Suprapubic skin (tissue), 4 donors: Measurements from ENCODE around the gene OPA3. TPM values are rescaled to one million over a fixed set of nuclear protein-coding genes. Genes with fewer than 3 reads are reported as not detected.

ENCODE experiments used
- DNase-seq, 2 donors: peaks; one replicate each; pipeline ENCODE4 v3.0.0-alpha.2; 2019; ENCODE audit warnings: low spot score in 2 of 2
- H3K27ac ChIP-seq: fragments of 200-600 bp; sonication (generic); one replicate; pipeline ENCODE4 v1.5.1; 2019
- H3K27me3 ChIP-seq: fragments of 200-600 bp; sonication (generic); one replicate; pipeline ENCODE4 v1.5.1; 2019
- H3K36me3 ChIP-seq: fragments of 200-600 bp; sonication (generic); one replicate; pipeline ENCODE4 v1.5.1; 2019
- H3K4me1 ChIP-seq: fragments of 200-600 bp; sonication (generic); one replicate; pipeline ENCODE4 v1.5.1; 2019
- H3K4me3 ChIP-seq: fragments of 200-600 bp; sonication (generic); one replicate; pipeline ENCODE4 v1.5.1; 2019; ENCODE audit warnings: mild to moderate bottlenecking
- H3K9me3 ChIP-seq: fragments of 200-600 bp; sonication (generic); one replicate; pipeline ENCODE4 v1.5.1; 2019
- CTCF ChIP-seq, 2 donors: fragments of 200-600 bp in 1 of 2; fragments of 450-650 bp in 1 of 2; sonication (generic) in 1 of 2; IDR thresholded peaks; one replicate each; pipeline ENCODE4 v1.5.1; 2016 to 2019; ENCODE audit warnings: antibody characterized with exemption in 2 of 2, mild to moderate bottlenecking in 1 of 2, moderate library complexity in 1 of 2
- EP300 ChIP-seq: sonication (generic); formaldehyde crosslinking; IDR thresholded peaks from one replicate; pipeline ENCODE4 v1.6.1; 2017; ENCODE audit warnings: antibody characterized with exemption
- POLR2A ChIP-seq, 2 donors: fragments of 450-650 bp; IDR thresholded peaks; one replicate each; pipeline ENCODE4 v1.6.1; 2017; ENCODE audit warnings: antibody characterized with exemption in 2 of 2, mild to moderate bottlenecking in 2 of 2, moderate library complexity in 2 of 2
- POLR2AphosphoS5 ChIP-seq, 3 donors: sonication (generic); formaldehyde crosslinking; IDR thresholded peaks; one replicate each; pipeline ENCODE4 v1.6.1; 2017; ENCODE audit warnings: antibody characterized with exemption in 3 of 3
- WGBS: methylation state at CpG from one replicate; pipeline ENCODE4 v1.1.5; 2018; 5-methylcytosine and 5-hydroxymethylcytosine counted together
- total RNA-seq, 4 donors: library from RNA; depleted of rRNA; stranded (reverse); fragments of >200 nt; gene quantifications; one replicate each; pipeline ENCODE4 v1.1.0, GENCODE V29; 2016

OPA3 gene
- total RNA-seq, 4 donors from 2014 or later, result 13.8 to 25.6 (median 22.5) TPM

GRCh38 chr19:45591004-45591637, 6.5 kb upstream of the OPA3 start:
- DNase-seq, result no peak
- H3K36me3 ChIP-seq, result no peaks in the 10 kb centered on the region
- WGBS, result 71% methylated on average over 30 of the region's 48 CpGs
- peaks cover 31% of the 10 kb centered on the region for H3K27me3 ChIP-seq
- H3K9me3 ChIP-seq, result no peaks in the 10 kb centered on the region
- TF ChIP-seq CTCF (IDR thresholded peaks at IDR 0.05) (peak in 1 of 2 donors; percentile 35), POLR2AphosphoS5 (IDR thresholded peaks at IDR 0.05) (no peak)
- peaks cover 6% of the 10 kb centered on the region for H3K4me1 ChIP-seq
- H3K27ac ChIP-seq, result no peak overlapping the region
- H3K4me3 ChIP-seq, result no peak overlapping the region

- no peak for DNase-seq
- 54% methylated on average over 14 of the region's 15 CpGs for WGBS
Observed at GRCh38 chr19:45590300-45591003, 5.8 kb upstream of the OPA3 start.

GRCh38 chr19:45589768-45590167, 5.2 kb upstream of the OPA3 start:
- DNase-seq, result no peak
- Histone ChIP-seq H3K9me3 (no peaks in the 10 kb centered on the region), H3K27ac (no peak overlapping the region), H3K27me3 (peaks cover 23% of the 10 kb centered on the region), H3K36me3 (no peaks in the 10 kb centered on the region), H3K4me1 (peaks cover 12% of the 10 kb centered on the region), H3K4me3 (no peak overlapping the region)
- WGBS, result 93% methylated on average over 4 of the region's 4 CpGs
- TF ChIP-seq CTCF (IDR thresholded peaks at IDR 0.05) (no peak), EP300 (no peak), POLR2AphosphoS5 (IDR thresholded peaks at IDR 0.05) (no peak), POLR2A (IDR thresholded peaks at IDR 0.05) (no peak)

More at GRCh38 chr19:45590300-45591003, 5.8 kb upstream of the OPA3 start:
- H3K36me3 ChIP-seq, result no peaks in the 10 kb centered on the region
- H3K9me3 ChIP-seq, result no peaks in the 10 kb centered on the region
- H3K27ac ChIP-seq, result no peak overlapping the region
- no peak overlapping the region for H3K4me3 ChIP-seq
- no peak for TF ChIP-seq POLR2A (IDR thresholded peaks at IDR 0.05)
- no peak for TF ChIP-seq CTCF (IDR thresholded peaks at IDR 0.05)
- no peak for TF ChIP-seq EP300
- TF ChIP-seq POLR2AphosphoS5 (IDR thresholded peaks at IDR 0.05), result no peak
- H3K4me1 ChIP-seq, result peaks cover 6% of the 10 kb centered on the region
- H3K27me3 ChIP-seq, result peaks cover 27% of the 10 kb centered on the region

GRCh38 chr19:45587873-45588272, 3.3 kb upstream of the OPA3 start:
- Histone ChIP-seq H3K27ac (no peak overlapping the region), H3K27me3 (peaks cover 18% of the 10 kb centered on the region), H3K36me3 (no peaks in the 10 kb centered on the region), H3K9me3 (no peaks in the 10 kb centered on the region), H3K4me1 (peaks cover 20% of the 10 kb centered on the region), H3K4me3 (no peak overlapping the region)
- TF ChIP-seq POLR2AphosphoS5 (IDR thresholded peaks at IDR 0.05) (no peak), CTCF (IDR thresholded peaks at IDR 0.05) (no peak), POLR2A (IDR thresholded peaks at IDR 0.05) (no peak)
- DNase-seq, result no peak
- WGBS, result 74% methylated on average over 3 of the region's 4 CpGs

- Histone ChIP-seq H3K27me3 (no peaks in the 10 kb centered on the region), H3K36me3 (no peaks in the 10 kb centered on the region), H3K9me3 (no peaks in the 10 kb centered on the region), H3K4me3 (peak overlapping the region; percentile 69), H3K27ac (peak overlapping the region; percentile 95), H3K4me1 (peaks cover 18% of the 10 kb centered on the region)
- DNase-seq, result no peak
- 27% methylated on average over 7 of the region's 7 CpGs for WGBS
- TF ChIP-seq CTCF (IDR thresholded peaks at IDR 0.05), result no peak
Observed at GRCh38 chr19:45585158-45585577, 566 bp upstream of the OPA3 start.
